A549 (cell line): ENCODE results near the gene FOXP1.

Source experiments
- FOSL2 ChIP-seq, 2 experiments: fragments of 450-650 bp in 1 of 2; fragments of >200 bp in 1 of 2; sonication (Bioruptor Twin) in 1 of 2; formaldehyde crosslinking; IDR thresholded peaks; 2 replicates each; pipeline versions ENCODE4 v1.5.0 to v1.6.1; 2016 to 2020; ENCODE audit warnings: mild to moderate bottlenecking in 1 of 2, moderate library complexity in 1 of 2
- TF ChIP-seq, protein P1 (sequence below): fragments of >200 bp; sonication (Bioruptor Twin); formaldehyde crosslinking; IDR thresholded peaks from 3 replicates; pipeline ENCODE4 v1.5.1; 2016

DNA sequence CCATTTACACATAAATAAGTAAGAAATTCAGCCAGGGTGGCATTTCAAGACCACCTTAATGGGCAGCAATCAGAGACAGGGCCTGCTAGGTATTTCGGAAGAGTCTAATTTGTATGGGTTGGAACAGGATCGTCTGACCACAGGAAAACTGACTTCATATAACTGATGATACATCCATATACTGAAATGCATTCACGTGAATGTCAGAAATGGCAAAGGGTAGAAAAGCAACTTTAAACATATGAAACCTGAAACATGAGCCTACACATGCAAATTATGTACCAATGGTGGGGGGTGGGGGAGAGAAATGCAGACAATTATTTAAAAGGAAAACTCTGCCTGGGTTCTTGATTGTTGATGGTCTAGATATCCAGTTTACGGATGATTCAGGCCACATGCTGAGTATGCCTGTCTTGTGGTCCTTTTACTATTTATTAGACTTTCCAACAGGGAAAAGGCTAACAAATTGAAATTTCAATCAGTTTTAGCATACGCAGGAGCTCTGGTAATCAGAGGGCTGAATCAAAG is 582.2 kb downstream of the FOXP1 start:
- TF ChIP-seq FOSL2 (IDR thresholded peaks at IDR 0.05), result no peak
- TF ChIP-seq FOSL2 (CRISPR knock-in tag; IDR thresholded peaks at IDR 0.05), result no peak
- TF ChIP-seq, protein P1, sequence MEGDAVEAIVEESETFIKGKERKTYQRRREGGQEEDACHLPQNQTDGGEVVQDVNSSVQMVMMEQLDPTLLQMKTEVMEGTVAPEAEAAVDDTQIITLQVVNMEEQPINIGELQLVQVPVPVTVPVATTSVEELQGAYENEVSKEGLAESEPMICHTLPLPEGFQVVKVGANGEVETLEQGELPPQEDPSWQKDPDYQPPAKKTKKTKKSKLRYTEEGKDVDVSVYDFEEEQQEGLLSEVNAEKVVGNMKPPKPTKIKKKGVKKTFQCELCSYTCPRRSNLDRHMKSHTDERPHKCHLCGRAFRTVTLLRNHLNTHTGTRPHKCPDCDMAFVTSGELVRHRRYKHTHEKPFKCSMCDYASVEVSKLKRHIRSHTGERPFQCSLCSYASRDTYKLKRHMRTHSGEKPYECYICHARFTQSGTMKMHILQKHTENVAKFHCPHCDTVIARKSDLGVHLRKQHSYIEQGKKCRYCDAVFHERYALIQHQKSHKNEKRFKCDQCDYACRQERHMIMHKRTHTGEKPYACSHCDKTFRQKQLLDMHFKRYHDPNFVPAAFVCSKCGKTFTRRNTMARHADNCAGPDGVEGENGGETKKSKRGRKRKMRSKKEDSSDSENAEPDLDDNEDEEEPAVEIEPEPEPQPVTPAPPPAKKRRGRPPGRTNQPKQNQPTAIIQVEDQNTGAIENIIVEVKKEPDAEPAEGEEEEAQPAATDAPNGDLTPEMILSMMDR, result no peak
